HCT116 (cell line): Measurements from ENCODE around the gene ATOH8. TPM values are rescaled to one million over a fixed set of nuclear protein-coding genes. Genes with fewer than 3 reads are reported as not detected.

Experiments
- ATAC-seq: fragments of 200-7000 bp; cut with Tn5 transposase; 2 replicates; pipeline ENCODE4 v1.9.1; 2020; ENCODE audit warnings: mild to moderate bottlenecking, moderate library complexity
- BruUV-seq: library from RNA; stranded (reverse); fragments of 400-500 nt; replicated peaks from 2 replicates; lab custom pipeline; 2021; lab: Mats Ljungman, UMichigan
- CTCF ChIA-PET: fragments of 300-600 bp; sonication (Branson Sonifier 250); formaldehyde crosslinking; loops from one replicate; lab custom pipeline; 2021; ENCODE audit warnings: antibody characterized with exemption; lab: Charles Lee
- POLR2A ChIA-PET: fragments of 300-600, 350-600 bp; sonication (Branson Sonifier 250); formaldehyde crosslinking; loops from one replicate; lab custom pipeline; 2021; ENCODE audit warnings: antibody characterized with exemption; lab: Charles Lee
- RAD21 ChIA-PET, 2 experiments: fragments of 300-600 bp; sonication (Branson Sonifier 250); formaldehyde crosslinking; loops; one replicate each; lab custom pipeline; 2023; ENCODE audit warnings: low total read pairs in 2 of 2; ENCODE audit not compliant: uncharacterized antibody in 2 of 2, unreplicated experiment in 2 of 2, low non-redundant PET in 1 of 2; lab: Charles Lee
- DNase-seq: peaks from one replicate; pipeline ENCODE4 v3.0.0-alpha.2; 2010; ENCODE audit warnings: low read depth, low spot score
- H2AFZ ChIP-seq: fragments of 200-600 bp; shearing (Covaris generic), sonication (generic); 2 replicates; pipeline ENCODE4 v1.6.1; 2017; ENCODE audit warnings: low read depth, mixed run types, mixed read lengths, antibody characterized with exemption, low read length; ENCODE audit not compliant: poor library complexity, severe bottlenecking
- H3K27ac ChIP-seq: 2 replicates; pipeline ENCODE4 v1.5.1; 2012; ENCODE audit warnings: low read depth, low read length
- H3K27me3 ChIP-seq: fragments of 200-600 bp; sonication (generic); 2 replicates; pipeline ENCODE4 v1.6.1; 2016; ENCODE audit warnings: mixed run types, low read length, mixed read lengths; ENCODE audit not compliant: insufficient read depth
- H3K36me3 ChIP-seq, 2 experiments: fragments of 200-500 bp in 1 of 2; fragments of 200-600 bp in 1 of 2; sonication (Bioruptor generic) in 1 of 2; sonication (generic) in 1 of 2; 2 replicates each; pipeline versions ENCODE4 v1.5.1 to v1.6.1; 2014 to 2016; ENCODE audit warnings: low read length in 2 of 2, inconsistent platforms in 1 of 2, mixed read lengths in 1 of 2, mixed run types in 1 of 2; ENCODE audit not compliant: insufficient read depth in 2 of 2, control insufficient read depth in 1 of 2
- H3K4me1 ChIP-seq, 2 experiments: fragments of 200-600 bp in 1 of 2; sonication (generic) in 1 of 2; 2 replicates each; pipeline versions ENCODE4 v1.5.1 to v1.6.1; 2012 to 2017; ENCODE audit warnings: low read length in 2 of 2, inconsistent platforms in 1 of 2, mild to moderate bottlenecking in 1 of 2, mixed read lengths in 1 of 2, mixed run types in 1 of 2, moderate library complexity in 1 of 2; ENCODE audit not compliant: insufficient read depth in 2 of 2, control insufficient read depth in 1 of 2
- H3K4me2 ChIP-seq: fragments of 200-600 bp; sonication (generic); 2 replicates; pipeline ENCODE4 v1.6.1; 2017; ENCODE audit warnings: mixed run types, low read length, mixed read lengths
- H3K4me3 ChIP-seq, 2 experiments: fragments of 200-600 bp in 1 of 2; sonication (generic) in 1 of 2; replicated peaks in 1 of 2; 2 replicates each; pipeline ENCODE4 v1.5.1; 2011 to 2016; ENCODE audit warnings: low read length in 2 of 2, control low read depth in 1 of 2, low read depth in 1 of 2, mild to moderate bottlenecking in 1 of 2, mixed read lengths in 1 of 2, mixed run types in 1 of 2
- H3K79me2 ChIP-seq: fragments of 200-600 bp; sonication (generic); 2 replicates; pipeline ENCODE4 v1.6.1; 2017; ENCODE audit warnings: mild to moderate bottlenecking, mixed run types, low read length, moderate library complexity, mixed read lengths; ENCODE audit not compliant: insufficient read depth
- H3K9ac ChIP-seq: fragments of 200-600 bp; sonication (generic); 2 replicates; pipeline ENCODE4 v1.6.1; 2016; ENCODE audit warnings: low read length, mixed read lengths
- H3K9me2 ChIP-seq: fragments of 200-600 bp; sonication (generic), shearing (Covaris generic); 2 replicates; pipeline ENCODE4 v1.6.1; 2017; ENCODE audit warnings: mixed run types, mild to moderate bottlenecking, moderate library complexity; ENCODE audit not compliant: insufficient read depth
- H3K9me3 ChIP-seq, 2 experiments: fragments of 200-500 bp in 1 of 2; fragments of 200-600 bp in 1 of 2; sonication (Bioruptor generic) in 1 of 2; sonication (generic) in 1 of 2; 2 replicates each; pipeline ENCODE4 v1.6.1; 2014 to 2017; ENCODE audit warnings: low read length in 2 of 2, mixed read lengths in 2 of 2, inconsistent platforms in 1 of 2, low read depth in 1 of 2, mild to moderate bottlenecking in 1 of 2, mixed run types in 1 of 2, moderate library complexity in 1 of 2; ENCODE audit not compliant: control insufficient read depth in 1 of 2, insufficient read depth in 1 of 2
- H4K20me1 ChIP-seq: fragments of 200-600 bp; sonication (generic), shearing (Covaris generic); 2 replicates; pipeline ENCODE4 v1.6.1; 2017; ENCODE audit warnings: mixed run types, mild to moderate bottlenecking, moderate library complexity; ENCODE audit not compliant: insufficient read depth
- EZH2phosphoT487 ChIP-seq: fragments of 200-600 bp; IDR thresholded peaks from 2 replicates; pipeline ENCODE4 v1.6.1; 2018; ENCODE audit warnings: antibody characterized with exemption, borderline replicate concordance
- FOSL1 ChIP-seq: IDR thresholded peaks from 2 replicates; pipeline ENCODE4 v1.6.1; 2012; ENCODE audit warnings: low read depth
- SP1 ChIP-seq: IDR thresholded peaks from 2 replicates; pipeline ENCODE4 v1.6.1; 2012; ENCODE audit warnings: low read depth
- ZFX ChIP-seq: fragments of 450-650 bp; IDR thresholded peaks from 2 replicates; pipeline ENCODE4 v1.6.1; 2017
- intact Hi-C: fragments of 100-400 bp; cut with micrococcal nuclease; formaldehyde crosslinking; loops from 2 replicates; pipeline ENCODE4 v1.10.0; 2022
- total RNA-seq: library from RNA; stranded (reverse); gene quantifications from one replicate; pipeline ENCODE4 v1.2.1, GENCODE V29; 2021; ENCODE audit not compliant: unreplicated experiment
- TF ChIP-seq, protein P1 (sequence below): IDR thresholded peaks from 2 replicates; pipeline ENCODE4 v1.6.1; 2012
- TF ChIP-seq, protein P2 (sequence below): IDR thresholded peaks from 2 replicates; pipeline ENCODE4 v1.6.1; 2012
- TF ChIP-seq, protein P3 (sequence below), 3 experiments: fragments of 200-600 bp in 1 of 3; sonication (generic) in 1 of 3; IDR thresholded peaks in 2 of 3; conservative IDR thresholded peaks in 1 of 3; 2 replicates each; pipeline ENCODE4 v1.5.1; 2012 to 2017; ENCODE audit warnings: low read depth in 2 of 3, low read length in 2 of 3, antibody characterized with exemption in 1 of 3, borderline replicate concordance in 1 of 3, control low read depth in 1 of 3, mild to moderate bottlenecking in 1 of 3, mixed read lengths in 1 of 3, mixed run types in 1 of 3, moderate library complexity in 1 of 3; ENCODE audit not compliant: insufficient read depth in 1 of 3

The ATOH8 gene
- total RNA-seq, 1 experiment from 2014 or later, result 0.74 TPM

DNA sequence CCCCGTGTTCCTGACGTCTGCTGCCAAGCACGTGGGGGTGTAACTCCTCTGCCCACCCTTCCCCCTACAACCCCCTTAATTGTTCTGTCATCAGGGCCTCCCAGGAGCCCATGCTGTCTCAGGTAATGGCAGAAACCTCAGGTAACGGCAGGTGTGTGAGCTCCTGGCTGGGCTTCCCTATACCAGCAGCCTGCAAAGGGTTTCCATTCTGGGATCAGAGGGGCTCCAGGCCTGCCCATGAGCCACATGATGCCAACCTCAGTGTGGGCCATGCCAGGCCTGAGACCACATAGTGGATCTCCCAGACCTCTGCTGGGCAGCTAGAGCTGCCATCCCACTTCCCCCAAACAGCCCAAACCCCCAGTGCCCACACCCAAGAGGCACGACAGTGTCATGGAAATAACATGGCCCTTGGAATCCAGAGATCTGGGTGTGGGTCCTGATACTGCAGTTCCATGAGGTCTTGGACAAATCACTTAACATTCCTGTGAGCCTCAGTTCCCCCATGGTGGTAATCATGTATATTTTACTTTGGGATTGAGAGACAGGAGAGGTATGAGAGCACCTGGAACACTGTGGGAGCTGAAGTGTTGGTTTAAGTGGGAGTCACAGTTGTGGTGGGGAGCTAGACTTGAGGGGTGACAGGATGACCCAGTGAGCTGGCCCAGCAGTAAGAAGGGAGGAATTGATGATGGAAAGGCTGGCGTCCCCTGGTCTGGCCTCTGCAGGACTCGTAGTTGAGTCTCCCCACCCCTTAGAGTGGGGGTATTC is 59.6 kb downstream of the ATOH8 start:
- ChIA-PET POLR2A (interaction anchor here (1.4 kb wide), 1 partner anchor 84 kb away, joined by 3 read pairs; no protein-coding TSS in a partner anchor), RAD21 (interaction anchor here (0.9 to 2.4 kb wide), 9 partner anchors 60 to 176 kb away, joined by 3 to 19 read pairs (median 7); no protein-coding TSS in a partner anchor), CTCF (interaction anchor here (0.6 to 3.1 kb wide), 15 partner anchors 9 to 266 kb away, joined by 3 to 55 read pairs (median 5); partner anchors contain the start of gene ATOH8)
- Histone ChIP-seq H3K79me2 (no peaks in the 10 kb centered on the region), H3K9ac (no peak overlapping the region), H3K9me2 (no peaks in the 10 kb centered on the region), H3K4me2 (no peak overlapping the region), H3K9me3 (no peaks in the 10 kb centered on the region), H3K27ac (no peak overlapping the region), H2AFZ (peak overlapping the region; percentile 67), H3K4me3 (no peak overlapping the region), H3K4me1 (no peaks in the 10 kb centered on the region), H3K36me3 (no peaks in the 10 kb centered on the region), H3K27me3 (no peaks in the 10 kb centered on the region), H4K20me1 (no peaks in the 10 kb centered on the region)
- intact Hi-C loops, result no loop called here
- no peak for TF ChIP-seq ZFX
- TF ChIP-seq FOSL1, result no peak
- no peak for TF ChIP-seq SP1
- TF ChIP-seq, protein P1, sequence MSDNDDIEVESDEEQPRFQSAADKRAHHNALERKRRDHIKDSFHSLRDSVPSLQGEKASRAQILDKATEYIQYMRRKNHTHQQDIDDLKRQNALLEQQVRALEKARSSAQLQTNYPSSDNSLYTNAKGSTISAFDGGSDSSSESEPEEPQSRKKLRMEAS, result no peak
- TF ChIP-seq, protein P2, sequence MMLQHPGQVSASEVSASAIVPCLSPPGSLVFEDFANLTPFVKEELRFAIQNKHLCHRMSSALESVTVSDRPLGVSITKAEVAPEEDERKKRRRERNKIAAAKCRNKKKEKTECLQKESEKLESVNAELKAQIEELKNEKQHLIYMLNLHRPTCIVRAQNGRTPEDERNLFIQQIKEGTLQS, result no peak
- TF ChIP-seq, protein P3, sequence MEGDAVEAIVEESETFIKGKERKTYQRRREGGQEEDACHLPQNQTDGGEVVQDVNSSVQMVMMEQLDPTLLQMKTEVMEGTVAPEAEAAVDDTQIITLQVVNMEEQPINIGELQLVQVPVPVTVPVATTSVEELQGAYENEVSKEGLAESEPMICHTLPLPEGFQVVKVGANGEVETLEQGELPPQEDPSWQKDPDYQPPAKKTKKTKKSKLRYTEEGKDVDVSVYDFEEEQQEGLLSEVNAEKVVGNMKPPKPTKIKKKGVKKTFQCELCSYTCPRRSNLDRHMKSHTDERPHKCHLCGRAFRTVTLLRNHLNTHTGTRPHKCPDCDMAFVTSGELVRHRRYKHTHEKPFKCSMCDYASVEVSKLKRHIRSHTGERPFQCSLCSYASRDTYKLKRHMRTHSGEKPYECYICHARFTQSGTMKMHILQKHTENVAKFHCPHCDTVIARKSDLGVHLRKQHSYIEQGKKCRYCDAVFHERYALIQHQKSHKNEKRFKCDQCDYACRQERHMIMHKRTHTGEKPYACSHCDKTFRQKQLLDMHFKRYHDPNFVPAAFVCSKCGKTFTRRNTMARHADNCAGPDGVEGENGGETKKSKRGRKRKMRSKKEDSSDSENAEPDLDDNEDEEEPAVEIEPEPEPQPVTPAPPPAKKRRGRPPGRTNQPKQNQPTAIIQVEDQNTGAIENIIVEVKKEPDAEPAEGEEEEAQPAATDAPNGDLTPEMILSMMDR (IDR thresholded peaks at IDR 0.05 in 2 of 3, conservative IDR thresholded peaks at IDR 0.05 in 1 of 3; ENCODE audit: borderline replicate concordance in 1 of 3, insufficient read depth in 1 of 3, low read depth in 2 of 3, low read length in 2 of 3), result no peak
- no peak for TF ChIP-seq EZH2phosphoT487
- no peak for DNase-seq
- no peak for ATAC-seq
- BruUV-seq, result no TSS peak
